Measurements from ENCODE around the gene SAFB. TPM values are rescaled to one million over a fixed set of nuclear protein-coding genes. Genes with fewer than 3 reads are reported as not detected.

SAFB gene
- total and polyA plus RNA-seq, 2 of the 13 experiments (the other 11 are each of a cell fraction or from before 2014, with no cell fraction given): 21.0 to 28.4 TPM

DNA sequence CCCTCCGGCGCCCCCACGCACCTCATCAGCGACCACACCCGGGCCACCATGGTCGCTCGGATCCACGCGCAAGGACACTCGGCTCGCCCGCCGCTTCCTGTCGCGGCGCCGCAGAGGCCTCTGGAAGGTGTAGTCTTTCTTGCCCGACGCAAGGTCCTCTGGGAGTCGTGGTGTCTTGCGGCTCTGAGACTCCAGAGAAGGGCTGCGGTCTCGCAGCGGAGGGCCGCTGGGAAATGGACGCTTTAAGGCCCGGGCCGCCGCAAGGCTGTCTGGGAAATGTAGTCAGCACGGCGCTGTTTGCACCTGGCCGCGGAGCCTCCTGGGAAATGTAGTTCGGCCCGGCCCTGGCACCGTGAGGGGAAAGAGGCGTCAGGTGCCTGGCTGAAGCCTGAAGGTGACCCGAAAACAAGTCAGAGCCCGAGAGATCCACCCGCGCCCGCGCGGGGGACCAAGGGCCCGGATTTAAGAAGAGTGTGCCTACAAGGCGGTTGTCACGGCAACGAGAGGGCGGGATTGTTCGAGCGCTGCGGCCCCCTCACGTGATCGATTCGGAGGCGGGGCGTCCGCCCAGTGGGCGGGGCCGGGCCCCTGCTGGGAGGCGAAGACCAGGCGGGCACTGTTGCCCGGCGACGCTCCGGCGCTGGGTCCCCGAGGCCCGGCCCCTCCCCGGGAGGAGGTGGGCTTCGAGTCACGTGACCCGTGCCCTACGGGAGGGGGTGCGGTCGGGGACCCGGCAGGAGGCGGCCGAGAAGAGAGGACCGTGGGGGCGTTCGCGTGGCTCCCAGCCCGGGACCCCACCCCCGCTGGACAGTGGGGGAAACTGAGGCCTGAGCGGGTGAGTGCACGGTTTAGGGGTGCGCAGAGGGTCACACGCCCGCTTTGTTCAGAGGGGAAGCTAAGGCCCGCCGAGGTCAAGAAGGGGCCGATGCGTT, 57.8 kb downstream of the SAFB start, which contains the start of the genes HSD11B1L and MICOS13 (continued):
- peak; percentile 99 for TF ChIP-seq ZNF143 (CRISPR knock-in tag; IDR thresholded peaks at IDR 0.05)
- TF ChIP-seq PHF20 (CRISPR knock-in tag; IDR thresholded peaks at IDR 0.05): peak; percentile 74
- TF ChIP-seq PITX1 (CRISPR knock-in tag; IDR thresholded peaks at IDR 0.05): no peak
- TF ChIP-seq, protein P1, sequence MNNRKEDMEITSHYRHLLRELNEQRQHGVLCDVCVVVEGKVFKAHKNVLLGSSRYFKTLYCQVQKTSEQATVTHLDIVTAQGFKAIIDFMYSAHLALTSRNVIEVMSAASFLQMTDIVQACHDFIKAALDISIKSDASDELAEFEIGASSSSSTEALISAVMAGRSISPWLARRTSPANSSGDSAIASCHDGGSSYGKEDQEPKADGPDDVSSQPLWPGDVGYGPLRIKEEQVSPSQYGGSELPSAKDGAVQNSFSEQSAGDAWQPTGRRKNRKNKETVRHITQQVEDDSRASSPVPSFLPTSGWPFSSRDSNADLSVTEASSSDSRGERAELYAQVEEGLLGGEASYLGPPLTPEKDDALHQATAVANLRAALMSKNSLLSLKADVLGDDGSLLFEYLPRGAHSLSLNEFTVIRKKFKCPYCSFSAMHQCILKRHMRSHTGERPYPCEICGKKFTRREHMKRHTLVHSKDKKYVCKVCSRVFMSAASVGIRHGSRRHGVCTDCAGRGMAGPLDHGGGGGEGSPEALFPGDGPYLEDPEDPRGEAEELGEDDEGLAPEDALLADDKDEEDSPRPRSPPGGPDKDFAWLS (CRISPR knock-in tag; IDR thresholded peaks at IDR 0.05; ENCODE audit: borderline replicate concordance): no peak
- TF ChIP-seq MAFK (conservative IDR thresholded peaks at IDR 0.05 in 1 of 2, IDR thresholded peaks at IDR 0.05 in 1 of 2; ENCODE audit: low read length in 2 of 2): no peak
- TF ChIP-seq RARA (CRISPR knock-in tag; IDR thresholded peaks at IDR 0.05): no peak
- TF ChIP-seq, protein P2, sequence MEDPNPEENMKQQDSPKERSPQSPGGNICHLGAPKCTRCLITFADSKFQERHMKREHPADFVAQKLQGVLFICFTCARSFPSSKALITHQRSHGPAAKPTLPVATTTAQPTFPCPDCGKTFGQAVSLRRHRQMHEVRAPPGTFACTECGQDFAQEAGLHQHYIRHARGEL (CRISPR knock-in tag; IDR thresholded peaks at IDR 0.05): 0 out of 2 replicates have a peak, but pooled peaks have one; percentile 6
- TF ChIP-seq NPAS2 (CRISPR knock-in tag; IDR thresholded peaks at IDR 0.05; ENCODE audit: borderline replicate concordance): no peak
- no peak for TF ChIP-seq ZNF703 (CRISPR knock-in tag; IDR thresholded peaks at IDR 0.05; ENCODE audit: borderline replicate concordance)
- TF ChIP-seq, protein P3, sequence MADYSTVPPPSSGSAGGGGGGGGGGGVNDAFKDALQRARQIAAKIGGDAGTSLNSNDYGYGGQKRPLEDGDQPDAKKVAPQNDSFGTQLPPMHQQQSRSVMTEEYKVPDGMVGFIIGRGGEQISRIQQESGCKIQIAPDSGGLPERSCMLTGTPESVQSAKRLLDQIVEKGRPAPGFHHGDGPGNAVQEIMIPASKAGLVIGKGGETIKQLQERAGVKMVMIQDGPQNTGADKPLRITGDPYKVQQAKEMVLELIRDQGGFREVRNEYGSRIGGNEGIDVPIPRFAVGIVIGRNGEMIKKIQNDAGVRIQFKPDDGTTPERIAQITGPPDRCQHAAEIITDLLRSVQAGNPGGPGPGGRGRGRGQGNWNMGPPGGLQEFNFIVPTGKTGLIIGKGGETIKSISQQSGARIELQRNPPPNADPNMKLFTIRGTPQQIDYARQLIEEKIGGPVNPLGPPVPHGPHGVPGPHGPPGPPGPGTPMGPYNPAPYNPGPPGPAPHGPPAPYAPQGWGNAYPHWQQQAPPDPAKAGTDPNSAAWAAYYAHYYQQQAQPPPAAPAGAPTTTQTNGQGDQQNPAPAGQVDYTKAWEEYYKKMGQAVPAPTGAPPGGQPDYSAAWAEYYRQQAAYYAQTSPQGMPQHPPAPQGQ (CRISPR knock-in tag; IDR thresholded peaks at IDR 0.05; ENCODE audit: borderline replicate concordance): no peak
- TF ChIP-seq TBX3 (IDR thresholded peaks at IDR 0.05; ENCODE audit: borderline replicate concordance): peak; percentile 44; the same call in 1 of the 2 replicates
- TF ChIP-seq FOXK1 (CRISPR knock-in tag; IDR thresholded peaks at IDR 0.05; ENCODE audit: borderline replicate concordance, low read depth): peak; percentile 86
- no peak for TF ChIP-seq SIX4 (CRISPR knock-in tag; IDR thresholded peaks at IDR 0.05)
- no peak for TF ChIP-seq ZSCAN30 (CRISPR knock-in tag; IDR thresholded peaks at IDR 0.05)
- no peak for TF ChIP-seq ZNF543 (CRISPR knock-in tag; IDR thresholded peaks at IDR 0.05)
- TF ChIP-seq ZNF562 (CRISPR knock-in tag; IDR thresholded peaks at IDR 0.05; ENCODE audit: borderline replicate concordance): no peak
- TF ChIP-seq MYC (CRISPR knock-in tag; IDR thresholded peaks at IDR 0.05; ENCODE audit: borderline replicate concordance): peak; percentile 81; the same call in 1 of the 2 replicates
- no peak; the same call in 1 of the 2 replicates for TF ChIP-seq MTF1 (CRISPR knock-in tag; IDR thresholded peaks at IDR 0.05)
- TF ChIP-seq ERF (CRISPR knock-in tag; IDR thresholded peaks at IDR 0.05): peak; percentile 37
- TF ChIP-seq ZNF121 (CRISPR knock-in tag; IDR thresholded peaks at IDR 0.05): peak; percentile 72; the same call in 1 of the 2 replicates
- no peak for TF ChIP-seq XBP1 (CRISPR knock-in tag; IDR thresholded peaks at IDR 0.05)
- TF ChIP-seq SP4 (CRISPR knock-in tag; IDR thresholded peaks at IDR 0.05): no peak
- no peak for TF ChIP-seq GTF2F1 (IDR thresholded peaks at IDR 0.05; ENCODE audit: low read length)
- no peak for TF ChIP-seq ZNF329 (CRISPR knock-in tag; IDR thresholded peaks at IDR 0.05; ENCODE audit: low read depth)
- TF ChIP-seq, protein P4, sequence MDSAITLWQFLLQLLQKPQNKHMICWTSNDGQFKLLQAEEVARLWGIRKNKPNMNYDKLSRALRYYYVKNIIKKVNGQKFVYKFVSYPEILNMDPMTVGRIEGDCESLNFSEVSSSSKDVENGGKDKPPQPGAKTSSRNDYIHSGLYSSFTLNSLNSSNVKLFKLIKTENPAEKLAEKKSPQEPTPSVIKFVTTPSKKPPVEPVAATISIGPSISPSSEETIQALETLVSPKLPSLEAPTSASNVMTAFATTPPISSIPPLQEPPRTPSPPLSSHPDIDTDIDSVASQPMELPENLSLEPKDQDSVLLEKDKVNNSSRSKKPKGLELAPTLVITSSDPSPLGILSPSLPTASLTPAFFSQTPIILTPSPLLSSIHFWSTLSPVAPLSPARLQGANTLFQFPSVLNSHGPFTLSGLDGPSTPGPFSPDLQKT (CRISPR knock-in tag; IDR thresholded peaks at IDR 0.05; ENCODE audit: borderline replicate concordance): no peak
- 0 out of 2 replicates have a peak, but pooled peaks have one; percentile 31 for TF ChIP-seq ZNF44 (CRISPR knock-in tag; IDR thresholded peaks at IDR 0.05)
